H1 (cell line): ENCODE data around the gene CCDC33. TPM values are rescaled to one million over a fixed set of nuclear protein-coding genes. Genes with fewer than 3 reads are reported as not detected.

Experiments used
- CTCF ChIA-PET: fragments of 300-600 bp; sonication (Branson Sonifier 250); formaldehyde crosslinking; loops from one replicate; lab custom pipeline; 2021; ENCODE audit not compliant: partially characterized antibody; lab: Charles Lee
- POLR2A ChIA-PET: fragments of 300-600 bp; sonication (Branson Sonifier 250); formaldehyde crosslinking; loops from one replicate; lab custom pipeline; 2021; ENCODE audit warnings: inconsistent platforms; ENCODE audit not compliant: partially characterized antibody; lab: Charles Lee
- DNase-seq, 2 experiments: peaks; one replicate each; pipeline versions ENCODE4 v3.0.0 to v3.0.0-alpha.2; 2010 to 2022; ENCODE audit warnings: low spot score in 2 of 2, low read depth in 1 of 2, mixed read lengths in 1 of 2
- FAIRE-seq: peaks from 2 replicates; lab custom pipeline; 2011; peaks lifted over from hg19 to GRCh38; lab: Jason Lieb, UNC
- H2AFZ ChIP-seq: 2 replicates; pipeline ENCODE4 v1.8.1; 2012; ENCODE audit warnings: low read length, inconsistent platforms
- H2AK5ac ChIP-seq: 2 replicates; pipeline ENCODE4 v1.6.1; 2013; ENCODE audit warnings: low read depth, low read length
- H2BK120ac ChIP-seq: replicated peaks from 2 replicates; pipeline ENCODE3; 2013; ENCODE audit warnings: low read depth, low read length, inconsistent platforms
- H2BK12ac ChIP-seq: 2 replicates; pipeline ENCODE4 v1.6.1; 2013; ENCODE audit warnings: low read depth, low read length
- H2BK15ac ChIP-seq: 2 replicates; pipeline ENCODE4 v1.6.1; 2013; ENCODE audit warnings: low read length
- H2BK20ac ChIP-seq: 2 replicates; pipeline ENCODE4 v1.6.1; 2013; ENCODE audit warnings: low read length
- H2BK5ac ChIP-seq: 2 replicates; pipeline ENCODE4 v1.6.1; 2013; ENCODE audit warnings: low read depth, low read length
- H3K14ac ChIP-seq: 2 replicates; pipeline ENCODE4 v1.6.1; 2013; ENCODE audit warnings: inconsistent platforms; ENCODE audit not compliant: insufficient read length
- H3K18ac ChIP-seq: 2 replicates; pipeline ENCODE4 v1.6.1; 2013; ENCODE audit warnings: low read length; ENCODE audit errors: extremely low read depth
- H3K23ac ChIP-seq: 2 replicates; pipeline ENCODE4 v1.6.1; 2013; ENCODE audit warnings: inconsistent platforms; ENCODE audit not compliant: insufficient read length
- H3K23me2 ChIP-seq: 2 replicates; pipeline ENCODE4 v1.6.1; 2013; ENCODE audit warnings: low read depth, low read length
- H3K27ac ChIP-seq: 2 replicates; pipeline ENCODE4 v1.6.1; 2011; ENCODE audit warnings: low read depth, low read length, inconsistent platforms
- H3K27me3 ChIP-seq, 4 experiments: replicated peaks in 1 of 4; 1 replicate in 1 of 4; 2 replicates in 3 of 4; pipeline versions ENCODE4 v1.6.1 to v1.8.1; 2011 to 2013; ENCODE audit warnings: low read length in 3 of 4, mild to moderate bottlenecking in 3 of 4, inconsistent platforms in 2 of 4, mixed read lengths in 2 of 4, moderate library complexity in 1 of 4; ENCODE audit not compliant: control insufficient read depth in 3 of 4, insufficient read depth in 3 of 4; ENCODE audit errors: extremely low read depth in 1 of 4
- H3K36me3 ChIP-seq, 4 experiments: 2 replicates each; pipeline versions ENCODE4 v1.6.1 to v1.8.1; 2011 to 2013; ENCODE audit warnings: mild to moderate bottlenecking in 4 of 4, low read length in 3 of 4, moderate library complexity in 2 of 4, control low read depth in 1 of 4, inconsistent platforms in 1 of 4; ENCODE audit not compliant: insufficient read depth in 4 of 4, control insufficient read depth in 2 of 4
- H3K4ac ChIP-seq: replicated peaks from 2 replicates; pipeline ENCODE3; 2013; ENCODE audit warnings: low read length, low read depth, mixed read lengths, inconsistent platforms; ENCODE audit not compliant: insufficient read length
- H3K4me1 ChIP-seq, 4 experiments: replicated peaks in 1 of 4; 1 replicate in 1 of 4; 2 replicates in 3 of 4; pipeline versions ENCODE4 v1.6.1 to v1.8.1; 2011 to 2013; ENCODE audit warnings: low read length in 3 of 4, inconsistent platforms in 2 of 4, mixed read lengths in 1 of 4; ENCODE audit not compliant: insufficient read depth in 4 of 4, control insufficient read depth in 3 of 4
- H3K4me2 ChIP-seq, 2 experiments: 2 replicates each; pipeline versions ENCODE4 v1.6.1 to v1.8.1; 2011 to 2013; ENCODE audit warnings: low read depth in 2 of 2, low read length in 2 of 2, control low read depth in 1 of 2, inconsistent platforms in 1 of 2, mild to moderate bottlenecking in 1 of 2; ENCODE audit not compliant: insufficient read depth in 1 of 2
- H3K4me3 ChIP-seq, 4 experiments: fragments of 200-600, 300-600 bp in 1 of 4; sonication (generic), shearing (Covaris generic), sonication (Bioruptor Twin) in 1 of 4; 2 replicates each; pipeline versions ENCODE4 v1.5.1 to v1.8.1; 2011 to 2016; ENCODE audit warnings: low read length in 4 of 4, low read depth in 3 of 4, control low read depth in 2 of 4, inconsistent platforms in 2 of 4, mild to moderate bottlenecking in 2 of 4, mixed read lengths in 1 of 4, moderate library complexity in 1 of 4; ENCODE audit not compliant: insufficient read depth in 2 of 4; ENCODE audit errors: extremely low read depth in 1 of 4
- H3K56ac ChIP-seq: replicated peaks from 2 replicates; pipeline ENCODE3; 2013; ENCODE audit warnings: low read depth, mild to moderate bottlenecking, mixed read lengths, low read length, inconsistent platforms; ENCODE audit not compliant: insufficient read length
- H3K79me1 ChIP-seq: 2 replicates; pipeline ENCODE4 v1.6.1; 2013; ENCODE audit warnings: low read depth, low read length, control low read depth
- H3K79me2 ChIP-seq, 2 experiments: 2 replicates each; pipeline versions ENCODE4 v1.6.1 to v1.8.1; 2012 to 2013; ENCODE audit warnings: low read length in 2 of 2, mild to moderate bottlenecking in 2 of 2, inconsistent platforms in 1 of 2; ENCODE audit not compliant: insufficient read depth in 2 of 2, control insufficient read depth in 1 of 2
- H3K9ac ChIP-seq, 4 experiments: replicated peaks in 1 of 4; 1 replicate in 1 of 4; 2 replicates in 3 of 4; pipeline versions ENCODE4 v1.6.1 to v1.8.1; 2011 to 2013; ENCODE audit warnings: low read depth in 3 of 4, low read length in 3 of 4, control low read depth in 2 of 4, mild to moderate bottlenecking in 2 of 4, moderate library complexity in 2 of 4, inconsistent platforms in 1 of 4; ENCODE audit errors: extremely low read depth in 1 of 4
- H3K9me3 ChIP-seq, 2 experiments: 2 replicates each; pipeline versions ENCODE4 v1.6.1 to v1.8.1; 2012 to 2013; ENCODE audit warnings: mild to moderate bottlenecking in 2 of 2, moderate library complexity in 2 of 2, control low read depth in 1 of 2, inconsistent platforms in 1 of 2, low read depth in 1 of 2, low read length in 1 of 2, mixed read lengths in 1 of 2; ENCODE audit not compliant: insufficient read depth in 2 of 2
- H4K20me1 ChIP-seq, 2 experiments: replicated peaks in 1 of 2; 2 replicates each; pipeline versions ENCODE3 to v1.8.1; 2011 to 2013; ENCODE audit warnings: inconsistent platforms in 2 of 2, low read length in 2 of 2, mild to moderate bottlenecking in 1 of 2; ENCODE audit not compliant: insufficient read depth in 2 of 2, control insufficient read depth in 1 of 2
- H4K5ac ChIP-seq: 2 replicates; pipeline ENCODE4 v1.6.1; 2013; ENCODE audit warnings: low read length, low read depth, mixed read lengths, inconsistent platforms; ENCODE audit not compliant: insufficient read length
- H4K8ac ChIP-seq: 2 replicates; pipeline ENCODE4 v1.8.0; 2013; ENCODE audit warnings: mild to moderate bottlenecking, moderate library complexity, low read length, inconsistent platforms; ENCODE audit not compliant: insufficient read depth; ENCODE audit errors: extremely low read depth
- H4K91ac ChIP-seq: replicated peaks from 2 replicates; pipeline ENCODE3; 2013; ENCODE audit warnings: low read length, mixed read lengths, inconsistent platforms; ENCODE audit not compliant: insufficient read length
- CBX8 ChIP-seq: fragments of 300-800, 300-1000 bp; sonication (generic); IDR thresholded peaks from 2 replicates; pipeline ENCODE4 v1.7.1; 2016; ENCODE audit warnings: low read depth, low read length, borderline replicate concordance
- CHD2 ChIP-seq: IDR thresholded peaks from 2 replicates; pipeline ENCODE4 v1.6.1; 2012; ENCODE audit warnings: low read length, improper control_type of control experiment
- CTBP2 ChIP-seq: IDR thresholded peaks from 2 replicates; pipeline ENCODE4 v1.7.0; 2011; ENCODE audit warnings: borderline replicate concordance, mild to moderate bottlenecking, moderate library complexity, mixed read lengths, low read length; ENCODE audit not compliant: insufficient read depth, insufficient read length
- EP300 ChIP-seq, 2 experiments: IDR thresholded peaks; 1 replicate in 1 of 2; 2 replicates in 1 of 2; pipeline ENCODE4 v1.6.1; 2011 to 2012; ENCODE audit warnings: low read depth in 2 of 2, low read length in 2 of 2, mild to moderate bottlenecking in 2 of 2, borderline replicate concordance in 1 of 2, inconsistent platforms in 1 of 2, moderate library complexity in 1 of 2
- HDAC2 ChIP-seq, 2 experiments: fragments of 300-600 bp in 1 of 2; sonication (generic) in 1 of 2; IDR thresholded peaks; 2 replicates each; pipeline ENCODE4 v1.6.1; 2011 to 2012; ENCODE audit warnings: low read depth in 2 of 2, low read length in 2 of 2, mild to moderate bottlenecking in 2 of 2, moderate library complexity in 2 of 2, borderline replicate concordance in 1 of 2, inconsistent platforms in 1 of 2
- KDM1A ChIP-seq: fragments of 200-600, 300-600 bp; sonication (generic); IDR thresholded peaks from 2 replicates; pipeline ENCODE4 v1.7.1; 2016; ENCODE audit warnings: mild to moderate bottlenecking, low read length, borderline replicate concordance
- MAFK ChIP-seq: IDR thresholded peaks from 2 replicates; pipeline ENCODE4 v1.6.1; 2012; ENCODE audit warnings: low read depth, mild to moderate bottlenecking, improper control_type of control experiment, low read length
- SIRT6 ChIP-seq: IDR thresholded peaks from one replicate; pipeline ENCODE4 v1.7.1; 2012; ENCODE audit warnings: low read length, inconsistent platforms
- TCF12 ChIP-seq: IDR thresholded peaks from 2 replicates; pipeline ENCODE4 v1.6.1; 2011; ENCODE audit warnings: low read depth, mild to moderate bottlenecking, low read length
- WGBS, 2 experiments: shearing (Covaris generic) in 1 of 2; methylation state at CpG; one replicate each; pipeline versions ENCODE4 v1.1.6 to v1.1.7; 2013 to 2015; ENCODE audit warnings: low lambda C conversion rate in 2 of 2, mixed read lengths in 2 of 2, inconsistent platforms in 1 of 2, low coverage in 1 of 2, missing lambda C conversion rate in 1 of 2; ENCODE audit not compliant: insufficient replicate concordance in 2 of 2, insufficient coverage in 1 of 2, insufficient read length in 1 of 2; ENCODE audit errors: extremely low coverage in 1 of 2, missing lambda C conversion rate in 1 of 2; 5-methylcytosine and 5-hydroxymethylcytosine counted together
- polyA plus RNA-seq, 7 experiments: library from polyadenylated mRNA; depleted of rRNA in 3 of 7; stranded (reverse) in 5 of 7; unstranded in 2 of 7; fragments of >200 nt in 5 of 7; fragments of 200-250 nt in 2 of 7; gene quantifications; 1 replicate in 5 of 7; 2 replicates in 1 of 7; 4 replicates in 1 of 7; pipeline versions ENCODE4 v1.2.1 to v1.2.3, GENCODE V29; 2011 to 2013; ENCODE audit warnings: missing spikeins in 2 of 7, mixed read lengths in 2 of 7
- total RNA-seq: library from RNA; stranded (reverse); fragmentation: NEBNext Ultra II Directional; extraction: Animal tissue kit (Norgen Biotek cat#: 25700); gene quantifications from 2 replicates; pipeline ENCODE4 v1.2.1, GENCODE V29; 2021

The CCDC33 gene
- total and polyA plus RNA-seq, 2 of the 8 experiments (the other 6 are each of a cell fraction or from before 2014, with no cell fraction given): 2.0 to 2.7 TPM

DNA sequence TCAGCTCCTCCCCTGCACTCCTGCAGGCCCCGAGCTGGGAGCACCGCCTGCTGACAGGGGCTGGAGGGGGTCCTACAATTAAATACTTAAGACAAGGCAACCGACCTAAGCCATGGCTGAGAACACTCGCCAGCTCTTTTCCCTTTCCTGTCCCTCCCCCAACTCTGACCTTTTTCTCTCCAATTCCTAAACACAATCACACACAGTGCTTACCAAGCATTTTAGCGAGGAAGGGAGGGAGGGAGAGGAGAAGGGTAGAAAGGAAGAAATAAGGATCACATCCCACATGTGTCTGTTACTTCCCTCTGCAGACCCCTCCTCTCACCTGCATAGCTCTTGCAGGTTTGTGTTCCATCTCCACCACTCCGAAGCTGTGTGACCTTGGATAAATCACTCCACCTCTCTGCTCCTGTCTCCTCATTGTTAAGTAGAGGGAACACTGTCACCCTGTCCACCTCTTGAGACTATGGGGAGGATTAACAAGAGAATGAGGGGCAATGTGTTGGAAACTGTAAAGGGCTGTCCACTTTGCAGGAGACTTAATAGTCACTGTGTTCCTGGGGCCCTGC lies 67.7 kb downstream of the CCDC33 start:
- H3K36me3 ChIP-seq: no peaks in the 10 kb centered on the region
- H2BK5ac ChIP-seq: no peak overlapping the region
- no peak overlapping the region for H2AFZ ChIP-seq
- H3K79me1 ChIP-seq: no peaks in the 10 kb centered on the region
- H3K4ac ChIP-seq: no peak overlapping the region
- H3K27ac ChIP-seq: no peak overlapping the region
- no peak for FAIRE-seq
- H3K4me2 ChIP-seq: peak overlapping the region in 1 of 2 experiments; percentile 14; a peak in 2 of 4 replicates
- peaks cover 11 to 54% (median 34%) of the 10 kb centered on the region in 4 experiments for H3K4me1 ChIP-seq
- CTCF ChIA-PET: interaction anchor here (0.6 to 8.1 kb wide), 32 partner anchors 12 to 335 kb away, joined by 3 to 117 read pairs (median 4); partner anchors contain the start of genes CCDC33, ISLR2 and STRA6
- no peak overlapping the region for H4K8ac ChIP-seq
- TF ChIP-seq TCF12: no peak
- TF ChIP-seq CBX8: no peak
- no peak for TF ChIP-seq SIRT6
- no peak for TF ChIP-seq CHD2
- TF ChIP-seq HDAC2 (IDR thresholded peaks at IDR 0.05; ENCODE audit: borderline replicate concordance in 1 of 2, low read depth in 2 of 2, low read length in 2 of 2): peak in 1 of 2 experiments; percentile 67; a peak in 1 of 4 replicates
- TF ChIP-seq CTBP2: no peak
- TF ChIP-seq KDM1A: peak; percentile 94; the same call in 1 of the 2 replicates
- TF ChIP-seq EP300 (IDR thresholded peaks at IDR 0.05; ENCODE audit: borderline replicate concordance in 1 of 2, low read depth in 2 of 2, low read length in 2 of 2): no peak
- peak; percentile 47; the same call in 1 of the 2 replicates for TF ChIP-seq MAFK
- H3K79me2 ChIP-seq: no peaks in the 10 kb centered on the region
- H3K4me3 ChIP-seq: no peak overlapping the region
- H4K5ac ChIP-seq: no peak overlapping the region
- no peaks in the 10 kb centered on the region for H4K20me1 ChIP-seq
- DNase-seq: no peak
- no peaks in the 10 kb centered on the region for H3K23me2 ChIP-seq
- H3K18ac ChIP-seq: 0 out of 2 replicates have a peak overlapping the region, but pooled peaks have one; percentile 19
- peaks cover 2 to 31% (median 25%) of the 10 kb centered on the region in 4 experiments; a peak in 6 of 7 replicates for H3K27me3 ChIP-seq
- no peak overlapping the region for H3K23ac ChIP-seq
- H3K56ac ChIP-seq: no peak overlapping the region
- no peak overlapping the region for H3K14ac ChIP-seq
- 0 out of 2 replicates have a peak overlapping the region, but pooled peaks have one; percentile 27 for H2AK5ac ChIP-seq
- H2BK20ac ChIP-seq: peak overlapping the region; percentile 16; the same call in 1 of the 2 replicates
- POLR2A ChIA-PET: interaction anchor here (0.7 to 1.9 kb wide), 9 partner anchors 11 to 127 kb away, joined by 3 to 6 read pairs (median 3); partner anchors contain the start of gene STRA6
- H2BK15ac ChIP-seq: no peak overlapping the region; the same call in 1 of the 2 replicates
- H4K91ac ChIP-seq: no peak overlapping the region
- WGBS, 2 experiments: 29% methylated on average over 6 of the region's 6 CpGs; no CpG with 5 or more reads in 1 of the 2 experiments
- no peak overlapping the region; the same call in 1 of the 2 replicates for H2BK12ac ChIP-seq
- H3K9ac ChIP-seq: no peak overlapping the region
- no peak overlapping the region for H2BK120ac ChIP-seq
- no peaks in the 10 kb centered on the region for H3K9me3 ChIP-seq
